Natural killer cell (primary cell): ENCODE results near the gene PRKAR1A. TPM values are rescaled to one million over a fixed set of nuclear protein-coding genes. Genes with fewer than 3 reads are reported as not detected.

Source experiments
- ATAC-seq, 3 donors: fragments of 150-1000 bp in 2 of 3; fragments of 200-7000 bp in 1 of 3; cut with Tn5 transposase; 1 replicate in 1 of 3; 2 replicates in 2 of 3; pipeline ENCODE4 v1.10.0; 2021; ENCODE audit warnings: mild to moderate bottlenecking in 2 of 3, moderate library complexity in 2 of 3
- DNase-seq, 2 donors: peaks; one replicate each; pipeline versions ENCODE4 v3.0.0 to v3.0.0-alpha.2; 2013 to 2021; ENCODE audit warnings: mixed read lengths in 1 of 2
- H3K27ac ChIP-seq: one replicate; pipeline ENCODE4 v1.5.1; 2013; ENCODE audit warnings: mild to moderate bottlenecking, low read length
- H3K27me3 ChIP-seq: one replicate; pipeline ENCODE4 v1.6.1; 2013; ENCODE audit warnings: low read length; ENCODE audit not compliant: control insufficient read depth, insufficient read depth
- H3K36me3 ChIP-seq: one replicate; pipeline ENCODE4 v1.6.1; 2013; ENCODE audit warnings: low read length; ENCODE audit not compliant: control insufficient read depth, insufficient read depth
- H3K4me1 ChIP-seq: one replicate; pipeline ENCODE4 v1.6.1; 2013; ENCODE audit warnings: low read length; ENCODE audit not compliant: control insufficient read depth, insufficient read depth
- H3K4me3 ChIP-seq: one replicate; pipeline ENCODE4 v1.5.1; 2013; ENCODE audit warnings: low read length
- H3K9me3 ChIP-seq: one replicate; pipeline ENCODE4 v1.6.1; 2013; ENCODE audit warnings: low read length; ENCODE audit not compliant: control insufficient read depth, insufficient read depth
- H3K27ac Mint-ChIP-seq, 2 donors: one replicate each; pipeline ENCODE4 v1.8.0; 2022; ENCODE audit warnings: mild to moderate bottlenecking in 2 of 2, mixed read lengths in 2 of 2, moderate library complexity in 1 of 2
- H3K27me3 Mint-ChIP-seq, 2 donors: one replicate each; pipeline ENCODE4 v1.8.0; 2022; ENCODE audit warnings: low read depth in 2 of 2, mixed read lengths in 2 of 2
- H3K36me3 Mint-ChIP-seq: one replicate; pipeline ENCODE4 v1.8.0; 2022; ENCODE audit warnings: mixed read lengths
- H3K4me1 Mint-ChIP-seq, 2 donors: one replicate each; pipeline ENCODE4 v1.8.0; 2022; ENCODE audit warnings: mixed read lengths in 2 of 2
- H3K4me3 Mint-ChIP-seq: one replicate; pipeline ENCODE4 v1.8.0; 2022; ENCODE audit warnings: mild to moderate bottlenecking, moderate library complexity, mixed read lengths
- H3K9me3 Mint-ChIP-seq, 2 donors: one replicate each; pipeline ENCODE4 v1.8.0; 2022; ENCODE audit warnings: mixed read lengths in 2 of 2
- whole genome bisulfite sequencing: methylation state at CpG from one replicate; pipeline ENCODE4 v1.1.7; 2013; ENCODE audit warnings: missing lambda C conversion rate; ENCODE audit not compliant: insufficient coverage; 5-methylcytosine and 5-hydroxymethylcytosine counted together
- intact Hi-C: fragments of 100-400 bp; cut with micrococcal nuclease; formaldehyde crosslinking; loops from one replicate; pipeline ENCODE4 v1.14.2; 2022
- total RNA-seq, 4 donors: library from RNA; stranded (reverse); fragments of 120-200 nt in 1 of 4; gene quantifications; one replicate each; pipeline versions ENCODE4 v1.2.3 to v1.2.4, GENCODE V29; 2013 to 2022
- TF ChIP-seq, protein P1 (sequence below): fragments of 200-600 bp; IDR thresholded peaks from one replicate; pipeline ENCODE4 v1.8.0; 2022; ENCODE audit warnings: antibody characterized with exemption

Gene PRKAR1A
- total RNA-seq, 3 donors from 2014 or later (not counting 1 experiment from before 2014, with no cell fraction given): 215 to 267 (median 234) TPM

DNA sequence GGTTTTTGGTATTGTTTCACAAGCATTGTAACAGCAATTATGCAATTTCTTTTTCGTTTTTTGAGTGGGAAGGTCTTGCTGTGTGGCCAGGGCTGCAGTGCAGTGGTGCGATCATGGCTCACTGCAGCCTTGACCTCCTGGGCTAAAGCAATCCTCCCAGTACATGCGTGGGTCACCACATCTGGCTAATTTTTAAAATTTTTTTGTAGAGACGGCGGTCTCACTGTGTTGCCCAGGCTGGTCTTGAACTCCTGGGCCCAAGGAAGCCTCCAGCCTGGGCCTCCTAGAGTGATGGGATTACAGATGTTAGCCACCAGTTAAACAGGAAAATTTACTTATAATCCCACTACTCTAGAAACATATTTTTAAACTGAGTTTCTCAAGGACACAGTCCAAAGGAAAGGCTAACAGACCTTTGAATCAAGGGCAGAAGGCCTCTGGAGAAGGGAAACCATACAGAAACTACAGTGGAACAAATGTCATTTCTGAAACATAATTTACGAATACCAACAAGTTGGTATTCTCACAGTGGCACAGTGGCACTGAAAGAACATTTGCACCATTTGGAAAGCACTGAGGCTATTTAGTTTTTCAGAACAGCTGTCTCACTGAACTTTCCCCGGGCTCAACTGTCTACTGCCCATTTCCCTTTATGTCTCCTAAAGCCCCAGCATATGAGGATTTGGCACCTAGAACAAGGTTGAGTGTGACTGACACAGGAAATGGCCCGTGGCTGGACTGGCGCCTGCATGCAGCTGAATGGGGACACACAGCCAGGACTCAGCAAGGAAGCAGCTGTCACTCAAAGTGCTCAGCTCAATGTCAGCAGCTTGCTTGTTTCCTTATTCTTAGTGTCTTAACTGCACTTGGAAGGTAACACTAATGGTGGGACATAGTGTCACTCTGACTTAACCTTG lies 2.8 kb upstream of the PRKAR1A start:
- peak overlapping the region; percentile 98 for H3K27ac Mint-ChIP-seq
- intact Hi-C loops: loop anchor here (5.0 kb wide), 1 partner anchor 1262 kb away; the partner anchor contains the start of gene HELZ
- H3K9me3 Mint-ChIP-seq: no peaks in the 10 kb centered on the region
- H3K27me3 Mint-ChIP-seq: no peaks in the 10 kb centered on the region
- Histone ChIP-seq H3K27me3 (no peaks in the 10 kb centered on the region), H3K4me1 (peaks cover 16% of the 10 kb centered on the region), H3K36me3 (no peaks in the 10 kb centered on the region), H3K27ac (peak overlapping the region; percentile 13), H3K4me3 (no peak overlapping the region), H3K9me3 (no peaks in the 10 kb centered on the region)
- DNase-seq (peak in 1 of 2 donors; percentile 35), ATAC-seq (peak in 1 of 3 donors; percentile 17)
- H3K4me1 Mint-ChIP-seq: peaks cover 54% of the 10 kb centered on the region in 2 donors
- peak overlapping the region; percentile 83 for H3K4me3 Mint-ChIP-seq
- TF ChIP-seq, protein P1, sequence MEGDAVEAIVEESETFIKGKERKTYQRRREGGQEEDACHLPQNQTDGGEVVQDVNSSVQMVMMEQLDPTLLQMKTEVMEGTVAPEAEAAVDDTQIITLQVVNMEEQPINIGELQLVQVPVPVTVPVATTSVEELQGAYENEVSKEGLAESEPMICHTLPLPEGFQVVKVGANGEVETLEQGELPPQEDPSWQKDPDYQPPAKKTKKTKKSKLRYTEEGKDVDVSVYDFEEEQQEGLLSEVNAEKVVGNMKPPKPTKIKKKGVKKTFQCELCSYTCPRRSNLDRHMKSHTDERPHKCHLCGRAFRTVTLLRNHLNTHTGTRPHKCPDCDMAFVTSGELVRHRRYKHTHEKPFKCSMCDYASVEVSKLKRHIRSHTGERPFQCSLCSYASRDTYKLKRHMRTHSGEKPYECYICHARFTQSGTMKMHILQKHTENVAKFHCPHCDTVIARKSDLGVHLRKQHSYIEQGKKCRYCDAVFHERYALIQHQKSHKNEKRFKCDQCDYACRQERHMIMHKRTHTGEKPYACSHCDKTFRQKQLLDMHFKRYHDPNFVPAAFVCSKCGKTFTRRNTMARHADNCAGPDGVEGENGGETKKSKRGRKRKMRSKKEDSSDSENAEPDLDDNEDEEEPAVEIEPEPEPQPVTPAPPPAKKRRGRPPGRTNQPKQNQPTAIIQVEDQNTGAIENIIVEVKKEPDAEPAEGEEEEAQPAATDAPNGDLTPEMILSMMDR: no peak
- 63% methylated on average over 9 of the region's 9 CpGs for WGBS
- H3K36me3 Mint-ChIP-seq: no peaks in the 10 kb centered on the region

DNA sequence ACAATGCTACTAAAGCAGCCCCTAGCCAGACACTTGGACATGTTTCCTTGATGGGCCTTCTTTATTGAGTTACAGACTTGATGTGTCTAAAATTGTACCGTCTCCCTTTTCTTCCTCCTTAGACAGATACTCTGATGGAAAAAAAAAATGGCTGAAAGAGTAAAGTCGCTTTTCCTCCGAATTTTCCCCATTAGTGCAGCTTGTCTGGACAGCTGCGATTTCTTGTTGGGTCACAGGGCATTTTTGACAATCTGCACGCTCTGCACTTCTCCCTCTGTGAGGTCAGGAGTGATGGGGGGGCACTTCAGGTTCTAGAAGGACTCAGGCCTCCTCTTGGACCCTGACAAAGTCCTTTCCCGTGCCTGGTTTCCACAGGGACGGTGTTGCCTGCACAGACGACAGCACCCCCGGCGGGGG lies 968 bp upstream of the PRKAR1A start:
- DNase-seq: no peak
- 17% methylated on average over 9 of the region's 10 CpGs for WGBS
- no peak for ATAC-seq
- TF ChIP-seq, protein P1: no peak
- Mint-ChIP-seq H3K9me3 (no peaks in the 10 kb centered on the region), H3K27ac (peak overlapping the region; percentile 98), H3K4me3 (peak overlapping the region; percentile 94), H3K4me1 (peaks cover 68 to 70% of the 10 kb centered on the region in 2 donors), H3K27me3 (no peaks in the 10 kb centered on the region), H3K36me3 (peaks cover 13% of the 10 kb centered on the region)
- Histone ChIP-seq H3K27me3 (no peaks in the 10 kb centered on the region), H3K9me3 (no peaks in the 10 kb centered on the region), H3K36me3 (peaks cover 13% of the 10 kb centered on the region), H3K4me1 (peaks cover 16% of the 10 kb centered on the region), H3K4me3 (peak overlapping the region; percentile 90), H3K27ac (peak overlapping the region; percentile 100)
- intact Hi-C loops: loop anchor here (5.0 kb wide), 1 partner anchor 1264 kb away; the partner anchor contains the start of gene HELZ

DNA sequence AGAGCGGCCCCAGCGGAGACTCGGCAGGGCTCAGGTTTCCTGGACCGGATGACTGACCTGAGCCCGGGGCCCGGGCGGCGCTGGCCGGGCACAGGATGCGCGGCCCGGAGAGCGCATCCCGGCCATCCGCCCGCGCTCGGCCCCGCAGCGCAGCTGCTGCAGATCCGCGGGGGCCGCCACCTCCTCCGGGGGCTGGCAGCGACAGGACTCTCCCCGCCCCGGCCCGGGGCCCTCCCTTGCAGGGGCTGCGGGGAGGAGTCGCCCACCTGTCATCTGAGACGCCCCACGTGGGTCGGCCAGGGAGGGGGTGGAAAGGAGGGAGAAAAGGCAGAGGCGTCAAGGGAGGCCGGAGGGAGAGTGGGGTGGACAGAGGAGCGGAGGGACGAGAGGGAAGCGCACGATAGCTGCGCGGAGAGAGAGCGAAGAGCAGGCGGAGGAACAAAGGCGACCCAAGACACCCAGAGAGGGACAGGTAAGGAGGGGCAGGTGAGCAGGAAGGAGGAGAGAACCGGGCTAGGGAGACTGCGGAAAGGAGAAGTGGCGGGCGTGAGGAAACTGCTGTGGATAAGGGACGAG lies 471 bp upstream of the PRKAR1A start:
- Mint-ChIP-seq H3K36me3 (peaks cover 18% of the 10 kb centered on the region), H3K4me3 (peak overlapping the region; percentile 94), H3K4me1 (peaks cover 72 to 74% of the 10 kb centered on the region in 2 donors), H3K9me3 (no peaks in the 10 kb centered on the region), H3K27ac (peak overlapping the region; percentile 98), H3K27me3 (no peaks in the 10 kb centered on the region)
- H3K4me3 ChIP-seq: peak overlapping the region; percentile 90
- ATAC-seq (peak; percentile 40 to 60 (median 44)), DNase-seq (peak; percentile 66 to 80)
- TF ChIP-seq, protein P1: no peak
- no peaks in the 10 kb centered on the region for H3K9me3 ChIP-seq
- H3K27me3 ChIP-seq: no peaks in the 10 kb centered on the region
- intact Hi-C loops: loop anchor here (1.0 to 5.0 kb wide), 2 partner anchors 50 to 1264 kb away; partner anchors contain the start of gene HELZ
- peaks cover 16% of the 10 kb centered on the region for H3K36me3 ChIP-seq
- peaks cover 16% of the 10 kb centered on the region for H3K4me1 ChIP-seq
- under 1% methylated on average over 49 of the region's 49 CpGs for WGBS
- H3K27ac ChIP-seq: peak overlapping the region; percentile 100
